Dermis blood vessel endothelial cell (primary cell): ENCODE measurements around the gene GRAMD4. TPM values are rescaled to one million over a fixed set of nuclear protein-coding genes. Genes with fewer than 3 reads are reported as not detected.
A peak's percentile ranks its signal among the peaks of the same experiment; 100 is the strongest.
"Not testable (repeated sequence)": the region's sequence is repeated elsewhere in the genome, so short reads cannot be mapped to it uniquely, and the experiment has no call there.

Experiments
- DNase-seq: peaks from one replicate; pipeline ENCODE4 v3.0.0; 2010
- total RNA-seq: library from RNA; depleted of rRNA; stranded (reverse); fragments of >200 nt; gene quantifications from 2 replicates; pipeline ENCODE4 v1.2.3, GENCODE V29; 2014

The GRAMD4 gene
- total RNA-seq, 1 donor from 2014 or later: 58.5 TPM

DNA sequence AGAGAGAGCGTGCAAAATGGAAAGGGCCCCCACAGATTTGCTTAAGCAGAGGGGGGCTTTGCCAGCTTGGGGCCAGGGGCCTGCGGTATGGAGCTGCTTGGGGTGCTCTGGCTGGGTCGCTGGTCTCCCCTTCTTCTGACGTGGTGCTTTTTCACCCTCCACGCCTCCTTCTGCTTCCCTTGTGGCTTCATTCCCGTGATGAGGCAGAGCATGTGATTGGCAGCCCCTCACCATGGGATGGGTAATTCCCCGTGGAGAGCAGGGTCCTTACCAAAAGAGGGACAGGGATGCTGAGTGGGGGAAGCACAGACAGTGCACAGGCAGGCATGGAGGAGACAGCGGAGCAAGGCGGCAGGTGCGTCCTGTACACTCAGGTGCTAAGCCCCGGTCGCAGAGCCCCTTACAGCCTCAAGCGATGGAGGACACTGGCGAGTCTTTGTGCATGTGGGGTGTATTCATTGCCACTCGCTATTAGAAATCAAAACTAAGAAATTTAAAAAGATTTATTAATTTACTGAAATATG is 19.9 kb upstream of the GRAMD4 start:
- DNase-seq: no peak

DNA sequence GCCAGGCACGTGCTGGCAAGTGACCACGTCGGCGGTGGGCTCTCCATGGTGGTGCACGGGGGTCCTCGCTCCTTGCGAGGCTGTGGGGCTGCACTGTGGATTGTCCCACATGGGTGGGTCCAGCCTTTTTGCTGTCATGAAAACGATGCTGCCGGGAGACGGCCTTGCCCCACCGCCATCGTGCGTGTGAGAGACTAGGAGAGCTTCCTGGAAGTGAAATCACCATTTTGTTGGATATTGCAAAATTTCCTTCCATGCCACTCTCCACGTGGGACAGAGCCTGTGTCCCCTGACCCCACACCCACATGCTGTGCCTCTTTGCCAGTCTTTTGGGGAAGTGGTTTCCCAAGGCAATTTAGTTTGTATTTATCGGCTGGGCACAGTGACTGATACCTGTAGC is 18.2 kb upstream of the GRAMD4 start:
- DNase-seq: no peak

- no peak for DNase-seq
Measured at GRCh38 chr22:46604306-46604690, 15.9 kb upstream of the GRAMD4 start.

DNA sequence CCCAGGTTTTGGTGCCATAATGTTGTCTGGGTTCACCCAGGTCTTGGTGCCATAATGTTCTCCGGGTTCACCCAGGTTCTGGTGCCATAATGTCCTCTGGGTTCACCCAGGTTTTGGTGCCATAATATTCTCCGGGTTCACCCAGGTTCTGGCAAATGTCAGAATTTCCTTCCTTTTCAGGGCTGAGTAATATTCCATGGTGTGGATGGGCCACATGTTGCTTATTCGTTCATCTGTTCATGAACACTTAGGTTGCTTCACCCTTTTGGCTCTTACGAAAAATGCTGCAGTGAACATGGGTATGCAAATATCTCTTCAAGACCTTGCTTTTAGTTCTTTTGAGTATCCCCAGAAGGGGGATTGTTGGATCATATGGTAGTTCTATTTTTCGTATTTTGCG is 15.1 kb upstream of the GRAMD4 start:
- no peak for DNase-seq

GRCh38 chr22:46606886-46607285 is 13.3 kb upstream of the GRAMD4 start:
- DNase-seq: no peak

DNA sequence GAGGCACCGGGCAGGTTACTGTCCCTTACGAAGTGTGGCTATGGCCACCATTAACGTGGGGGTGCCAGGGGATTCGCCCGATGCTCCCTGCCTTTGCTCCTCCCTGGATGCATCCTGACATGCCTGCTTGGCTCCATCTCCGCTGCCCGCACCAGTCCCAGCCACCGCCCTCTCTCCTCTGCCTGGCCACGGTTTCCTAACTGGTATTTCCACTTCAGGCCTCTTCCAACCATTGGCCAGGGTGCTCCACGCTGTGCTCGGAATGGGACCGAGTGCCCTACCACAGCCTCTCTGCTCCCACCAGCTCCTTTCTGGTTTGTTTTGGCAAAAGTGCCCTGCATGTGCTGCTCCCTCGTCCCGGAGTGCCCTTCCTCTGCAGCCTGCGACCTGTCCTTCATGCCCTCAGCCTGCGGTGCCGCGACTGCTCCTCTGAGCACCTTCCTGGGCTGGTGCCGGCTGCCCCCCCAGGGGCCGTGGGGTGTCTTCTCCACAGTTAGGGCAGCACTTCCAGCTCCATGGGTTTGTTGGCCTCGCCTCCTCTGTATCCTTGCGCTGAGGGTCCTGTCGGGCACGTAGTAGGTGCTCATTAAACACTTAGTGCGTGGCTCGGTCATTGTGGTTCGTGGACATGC is 12.6 kb upstream of the GRAMD4 start:
- DNase-seq: no peak

DNA sequence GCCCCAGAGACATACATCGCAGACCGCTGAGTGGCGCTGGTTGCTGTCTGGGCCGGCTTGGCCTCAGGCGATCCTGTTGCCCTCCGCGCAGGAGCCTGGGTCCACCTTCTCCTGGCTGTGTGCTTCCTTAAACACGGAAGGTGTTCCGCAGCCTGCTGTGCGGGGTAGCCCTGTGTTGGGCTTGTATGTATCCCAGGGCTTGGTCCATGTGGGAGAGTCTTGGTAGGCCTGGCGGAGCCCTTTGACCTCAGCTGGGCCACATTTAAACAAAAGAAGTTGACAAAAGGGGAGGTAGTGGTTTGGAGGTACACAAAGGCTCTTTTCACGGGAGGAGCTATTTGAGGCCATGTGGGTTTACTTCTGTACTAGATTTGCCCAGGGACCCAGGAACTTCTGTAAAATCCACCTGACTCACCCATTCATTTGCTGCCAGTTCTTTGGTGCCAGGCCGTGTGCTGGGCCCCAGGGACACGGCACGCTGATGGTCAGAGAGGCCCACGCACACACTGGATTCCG is 11.0 kb upstream of the GRAMD4 start:
- no peak for DNase-seq

DNA sequence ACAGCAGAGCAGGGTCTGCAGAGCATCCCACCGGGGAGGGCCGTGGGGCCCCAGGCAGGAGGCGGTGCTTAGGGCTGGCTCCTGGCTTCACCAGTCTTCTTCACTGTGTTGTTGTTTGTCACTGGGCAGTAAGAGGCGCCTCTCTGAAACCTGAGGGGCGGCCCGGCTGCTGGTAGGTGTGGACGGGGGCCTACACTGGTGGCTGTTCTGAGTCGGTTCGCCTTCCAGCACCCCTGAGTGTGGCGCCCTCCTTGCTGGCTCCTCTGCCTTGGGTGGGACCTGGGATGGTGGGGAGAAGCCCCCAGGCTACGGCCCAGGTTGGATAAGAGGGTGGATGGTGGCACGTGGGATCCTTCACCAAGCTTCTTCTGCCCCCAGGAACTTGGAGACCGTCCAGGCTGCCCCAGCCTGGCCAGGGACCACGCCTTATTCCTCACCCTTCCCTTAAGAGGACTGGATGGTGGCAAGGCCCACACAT is 10.4 kb upstream of the GRAMD4 start:
- no peak for DNase-seq

- DNase-seq: no peak
Measured at GRCh38 chr22:46610356-46610755, 9.8 kb upstream of the GRAMD4 start.

DNA sequence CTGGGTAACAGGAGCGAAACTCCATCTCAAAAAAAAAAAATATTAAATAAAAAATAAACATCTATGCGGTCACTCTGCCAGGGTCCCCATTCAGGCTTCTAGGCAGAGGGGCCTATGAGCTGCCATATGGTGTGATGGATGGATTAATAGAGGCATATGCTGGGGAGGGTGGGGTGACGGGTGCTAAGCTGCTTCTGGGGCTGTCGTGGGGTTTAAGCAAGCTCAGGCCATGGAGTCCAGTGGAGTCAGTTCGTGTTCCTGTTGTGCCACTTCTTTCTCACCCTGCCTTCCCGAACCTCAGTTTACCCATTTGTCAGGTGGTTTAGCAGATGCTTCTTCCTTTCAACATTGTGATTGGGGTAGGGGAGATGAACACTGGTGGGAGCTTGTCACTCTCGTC is 9.0 kb upstream of the GRAMD4 start:
- DNase-seq: no peak

DNA sequence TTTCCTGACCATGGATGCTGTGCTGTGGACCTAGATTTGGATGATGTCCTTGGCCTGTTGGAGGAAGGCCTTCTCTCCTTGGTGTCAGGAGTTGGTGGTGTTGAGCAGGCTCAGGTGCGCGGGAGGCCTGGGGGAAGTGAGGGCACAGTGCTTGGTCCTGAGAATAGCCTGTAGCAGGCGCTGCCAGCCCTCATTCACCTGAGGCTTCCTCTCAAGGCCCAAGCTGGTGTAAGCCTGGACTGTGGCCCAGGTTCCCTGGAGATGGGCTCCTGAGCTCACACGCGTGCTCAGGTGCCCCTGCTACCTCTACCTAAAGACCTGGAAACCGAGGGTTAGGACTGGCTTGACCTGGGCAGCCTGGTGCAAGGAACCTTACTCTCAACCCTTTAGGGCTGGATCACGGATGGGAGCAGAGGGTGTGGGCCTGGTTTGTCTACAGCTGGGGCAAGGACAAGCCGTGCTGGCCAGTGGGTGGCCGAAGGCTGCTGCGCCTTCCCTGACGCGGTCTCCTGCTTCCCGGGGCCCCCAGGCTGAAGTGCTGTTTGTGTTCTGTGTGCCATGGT is 7.8 kb upstream of the GRAMD4 start:
- no peak for DNase-seq

DNA sequence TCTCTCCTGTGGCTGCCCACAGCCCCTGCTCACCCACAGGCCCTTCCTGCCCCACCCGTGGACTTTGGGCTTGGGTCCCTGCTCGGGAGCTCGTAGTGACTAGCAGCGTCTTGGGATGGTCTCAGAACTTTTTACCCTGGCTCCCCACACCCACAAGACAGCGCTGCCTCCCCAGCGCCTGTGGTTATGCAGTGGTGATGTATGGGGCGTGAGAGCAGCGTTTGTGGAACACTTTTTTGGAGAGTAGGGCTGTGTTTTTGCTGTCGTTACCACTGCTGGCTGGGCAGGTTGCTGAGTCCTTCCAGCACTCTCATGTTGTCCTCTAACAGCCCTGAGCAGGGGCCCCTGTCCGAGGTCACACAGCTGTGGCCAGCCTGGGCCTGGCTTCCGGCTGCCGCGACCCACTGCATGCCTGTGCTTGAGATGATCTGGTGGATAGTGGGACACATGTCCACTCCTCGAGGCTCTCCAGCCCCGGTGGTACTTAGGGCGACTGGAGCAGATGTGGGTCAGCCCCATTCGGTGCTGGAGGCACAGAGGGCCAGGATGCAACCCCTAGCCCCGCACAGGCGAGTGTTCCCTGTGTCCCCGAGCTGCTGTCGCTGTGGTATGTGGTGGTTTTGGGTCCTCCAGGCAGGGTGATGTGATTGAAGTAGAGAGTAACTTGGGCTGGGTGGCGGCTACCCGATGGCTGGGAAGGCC is 7.1 kb upstream of the GRAMD4 start:
- no peak for DNase-seq

DNA sequence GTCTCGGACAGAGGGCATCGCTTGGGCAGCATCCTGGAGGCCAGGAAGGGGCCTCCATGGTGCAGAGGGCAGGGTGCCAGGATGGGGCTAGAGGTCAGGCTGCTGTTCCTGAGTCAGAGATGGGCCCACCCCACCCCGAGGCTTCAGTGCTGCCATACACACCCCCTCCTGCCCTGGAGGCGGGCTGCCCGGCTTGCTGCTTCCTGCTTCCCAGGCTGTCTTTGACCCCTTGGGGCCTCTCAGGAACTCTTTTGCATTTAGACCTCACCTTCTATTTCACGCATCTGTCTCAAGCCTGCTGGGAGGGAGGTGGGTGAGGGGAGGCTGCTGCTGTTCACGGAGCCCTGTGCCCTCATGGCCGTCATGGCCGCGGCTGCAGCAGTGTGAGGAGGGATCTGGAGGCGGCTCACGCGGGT is 6.6 kb upstream of the GRAMD4 start:
- peak; percentile 55 for DNase-seq

DNA sequence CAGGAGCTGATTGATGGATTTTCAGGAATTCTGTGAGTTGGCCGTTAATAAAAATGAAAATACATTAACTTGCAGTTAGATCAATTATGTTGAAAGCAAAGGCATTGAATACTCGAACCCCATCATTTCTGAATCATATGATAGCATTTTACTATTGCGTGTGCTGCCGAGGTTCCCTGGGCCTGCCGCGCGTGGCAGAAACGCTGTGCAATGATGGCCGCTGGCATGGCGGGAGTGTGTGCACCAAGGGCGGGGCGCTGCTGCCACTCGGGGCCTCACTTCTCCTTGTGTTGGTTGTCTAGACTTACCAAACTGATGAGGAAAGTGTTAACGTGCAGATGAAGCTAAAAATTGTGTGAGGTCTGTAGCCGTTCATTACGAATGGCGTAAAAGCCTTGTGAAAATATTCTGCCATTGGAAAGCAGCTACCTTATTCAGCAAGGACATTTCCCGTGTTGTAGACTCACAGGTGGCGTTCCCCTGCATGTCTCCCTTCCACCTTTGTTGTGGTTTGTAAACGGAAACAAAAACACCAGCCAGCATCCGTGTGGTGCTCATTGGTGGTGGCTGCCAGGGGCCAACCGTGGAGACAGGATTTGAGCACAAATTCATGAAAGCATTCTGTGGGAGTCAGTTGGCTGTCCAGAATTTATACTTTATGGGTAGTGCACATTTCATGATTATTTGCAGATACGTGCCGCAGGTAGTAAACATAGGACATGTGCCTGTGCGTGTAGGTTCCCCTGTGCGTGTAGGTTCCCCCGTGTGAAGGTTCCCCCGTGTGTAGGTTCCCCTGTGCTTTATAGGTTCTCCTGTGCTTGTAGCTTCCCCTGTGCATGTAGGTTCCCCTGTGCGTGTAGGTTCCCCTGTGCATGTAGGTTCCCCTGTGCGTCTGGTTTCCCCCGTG is 5.9 kb upstream of the GRAMD4 start:
- DNase-seq: no peak

DNA sequence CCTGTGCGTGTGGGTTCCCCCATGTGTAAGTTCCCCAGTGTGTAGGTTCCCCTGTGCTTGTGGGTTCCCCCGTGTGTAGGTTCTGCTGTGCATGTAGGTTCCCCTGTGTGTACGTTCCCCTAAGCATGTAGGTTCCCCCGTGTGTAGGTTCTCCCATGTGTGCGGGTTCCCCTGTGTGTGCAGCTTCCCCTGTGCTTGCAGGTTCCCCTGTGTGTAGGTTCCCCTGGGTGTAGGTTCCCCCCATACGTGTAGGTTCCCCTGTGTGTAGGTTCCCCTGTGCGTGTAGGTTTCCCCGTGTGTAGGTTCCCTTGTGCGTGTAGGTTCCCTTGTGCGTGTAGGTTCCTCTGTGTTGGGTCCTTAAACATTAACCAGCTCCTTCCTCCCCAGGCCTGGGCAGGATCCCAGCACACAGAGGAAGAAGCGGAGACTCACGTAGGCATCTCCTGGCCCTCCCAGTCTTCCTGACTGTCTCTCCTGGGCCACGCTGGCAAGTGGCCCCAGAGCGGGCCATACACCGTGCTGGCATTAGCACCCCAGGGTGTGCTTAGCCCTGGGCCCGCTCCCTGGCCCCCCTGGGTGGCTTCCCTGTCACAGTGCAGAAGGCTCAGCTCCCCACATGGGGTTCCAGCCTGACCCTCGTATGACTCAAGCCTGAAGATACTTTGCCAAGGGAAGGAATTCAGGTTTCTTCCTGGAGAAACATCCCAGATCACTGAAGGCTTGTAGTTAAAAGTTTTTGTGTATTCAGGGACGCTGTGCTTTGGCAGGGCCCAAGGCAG is 2.8 kb upstream of the GRAMD4 start:
- DNase-seq: no peak

GRCh38 chr22:46617986-46618647 is 2.1 kb upstream of the GRAMD4 start:
- no peak for DNase-seq

GRCh38 chr22:46618667-46619066 is 1.5 kb upstream of the GRAMD4 start:
- no peak for DNase-seq

- DNase-seq: no peak
Measured at GRCh38 chr22:46619240-46619829, 851 bp upstream of the GRAMD4 start.

GRCh38 chr22:46620588-46621242 is 529 bp downstream of the GRAMD4 start:
- no peak for DNase-seq

DNA sequence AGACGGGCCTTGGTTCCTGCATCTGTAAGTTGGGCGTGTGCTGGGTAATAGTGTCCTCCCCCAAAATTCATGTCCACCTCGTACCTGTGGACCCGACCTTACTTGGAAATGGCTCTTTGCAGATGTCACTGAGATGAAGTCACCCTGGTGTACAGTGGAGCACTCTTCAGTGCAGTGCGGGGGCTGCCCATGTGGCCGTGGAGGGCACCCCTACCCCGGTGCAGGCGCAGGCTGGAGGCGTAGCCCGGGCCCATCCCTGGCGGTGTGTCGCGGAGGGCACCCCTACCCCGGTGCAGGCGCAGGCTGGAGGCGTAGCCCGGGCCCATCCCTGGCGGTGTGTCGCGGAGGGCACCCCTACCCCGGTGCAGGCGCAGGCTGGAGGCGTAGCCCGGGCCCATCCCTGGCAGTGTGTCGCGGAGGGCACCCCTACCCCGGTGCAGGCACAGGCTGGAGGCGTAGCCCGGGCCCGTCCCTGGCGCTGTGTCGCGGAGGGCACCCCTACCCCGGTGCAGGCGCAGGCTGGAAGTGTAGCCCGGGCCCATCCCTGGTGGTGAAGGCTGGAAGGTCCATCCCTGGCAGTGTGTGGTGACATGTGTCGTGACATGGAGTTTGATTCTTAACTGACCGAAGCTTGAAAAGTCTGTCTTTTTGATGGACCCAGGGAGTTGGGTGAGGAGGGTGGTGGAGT is 1.2 kb downstream of the GRAMD4 start:
- not testable (repeated sequence) for DNase-seq
